ENCODE data around the gene IER5.
"Not testable (repeated sequence)": the region's sequence is repeated elsewhere in the genome, so short reads cannot be mapped to it uniquely, and the experiment has no call there.

Gene IER5

DNA sequence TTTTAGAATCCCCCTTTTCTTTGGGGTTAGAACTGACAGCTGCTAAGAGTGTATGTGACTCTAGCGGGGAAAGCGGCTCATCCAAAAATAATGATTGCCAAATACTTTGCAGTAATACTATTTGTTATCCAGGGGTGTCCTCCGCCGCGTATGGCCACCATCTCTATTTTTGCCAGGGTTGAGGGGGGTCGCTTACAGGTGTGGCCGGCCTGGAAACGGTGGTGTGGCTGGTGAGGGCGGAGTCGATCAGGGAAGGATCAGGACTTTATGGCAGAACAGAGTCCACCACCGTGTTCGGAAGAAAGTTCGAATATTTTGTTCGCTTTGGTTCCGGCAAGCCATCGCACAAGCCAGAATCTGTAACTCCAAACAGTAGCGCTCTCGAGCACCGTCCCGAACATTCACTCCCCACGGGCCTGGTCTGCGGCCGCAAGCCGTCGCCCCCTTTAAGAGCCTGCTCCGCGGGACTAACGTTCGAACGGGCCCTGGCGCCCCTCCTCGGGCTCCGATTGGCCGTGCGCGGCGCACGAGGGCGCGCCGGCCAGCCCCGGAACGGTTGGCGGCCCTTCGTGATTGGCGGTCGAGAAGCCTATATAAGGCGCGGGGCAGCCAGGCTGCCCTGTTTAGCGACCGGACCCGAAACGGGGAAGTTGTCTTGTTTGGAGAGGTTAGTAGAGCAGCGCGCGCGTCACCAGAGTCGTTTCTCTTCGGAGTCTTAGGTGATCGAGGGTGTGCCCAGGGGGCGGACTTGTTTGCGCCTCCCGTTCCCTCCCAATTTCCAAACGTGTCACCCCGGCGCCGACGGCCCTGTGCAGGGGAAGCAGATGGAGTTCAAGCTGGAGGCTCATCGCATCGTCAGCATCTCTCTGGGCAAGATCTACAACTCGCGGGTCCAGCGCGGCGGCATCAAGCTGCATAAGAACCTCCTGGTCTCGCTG, at the start of gene IER5:
IER5 (plus strand) TSS at position 622 of the 938 bp plus-strand sequence; CDS start at position 825, 203 bp downstream.
- peak within 1 kb of the TSS; percentile 78 for H3K4me3 ChIP-seq (ENCODE audit: low read depth, low read length)

DNA sequence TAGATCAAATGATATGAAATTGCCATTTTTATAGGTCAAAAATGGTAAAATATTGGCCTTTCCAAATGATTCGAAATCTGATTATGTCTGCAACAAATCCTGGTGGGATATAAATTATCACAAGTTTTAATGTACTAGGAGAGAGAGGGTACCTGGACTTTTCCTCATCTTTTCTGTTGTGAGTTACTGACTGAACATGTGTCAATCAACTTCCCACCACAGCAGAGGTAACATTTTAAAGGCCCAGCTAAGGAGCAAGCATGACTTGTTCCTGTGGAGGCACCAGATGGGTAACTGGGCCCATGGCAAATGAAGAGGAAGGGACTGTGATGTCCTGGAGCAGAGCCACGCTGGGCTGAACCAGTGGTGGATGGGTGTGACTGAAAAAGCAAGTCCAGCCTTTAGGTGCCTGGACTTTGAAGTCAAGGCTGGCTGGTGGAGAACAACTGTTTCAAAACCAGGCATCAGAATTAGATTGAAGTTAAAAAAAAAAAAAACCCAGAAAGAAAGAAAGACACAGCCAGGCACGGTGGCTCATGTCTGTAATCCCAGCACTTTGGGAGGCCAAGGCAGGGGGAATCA, 48.1 kb upstream of the IER5 start:
- no peak overlapping the region for H3K4me3 ChIP-seq (ENCODE audit: low read depth, low read length)
- DNase-seq (ENCODE audit: low read depth), result no peak

More for the DNA sequence above, at the start of gene IER5:
- peak; percentile 83 for DNase-seq (ENCODE audit: low read depth)

DNA sequence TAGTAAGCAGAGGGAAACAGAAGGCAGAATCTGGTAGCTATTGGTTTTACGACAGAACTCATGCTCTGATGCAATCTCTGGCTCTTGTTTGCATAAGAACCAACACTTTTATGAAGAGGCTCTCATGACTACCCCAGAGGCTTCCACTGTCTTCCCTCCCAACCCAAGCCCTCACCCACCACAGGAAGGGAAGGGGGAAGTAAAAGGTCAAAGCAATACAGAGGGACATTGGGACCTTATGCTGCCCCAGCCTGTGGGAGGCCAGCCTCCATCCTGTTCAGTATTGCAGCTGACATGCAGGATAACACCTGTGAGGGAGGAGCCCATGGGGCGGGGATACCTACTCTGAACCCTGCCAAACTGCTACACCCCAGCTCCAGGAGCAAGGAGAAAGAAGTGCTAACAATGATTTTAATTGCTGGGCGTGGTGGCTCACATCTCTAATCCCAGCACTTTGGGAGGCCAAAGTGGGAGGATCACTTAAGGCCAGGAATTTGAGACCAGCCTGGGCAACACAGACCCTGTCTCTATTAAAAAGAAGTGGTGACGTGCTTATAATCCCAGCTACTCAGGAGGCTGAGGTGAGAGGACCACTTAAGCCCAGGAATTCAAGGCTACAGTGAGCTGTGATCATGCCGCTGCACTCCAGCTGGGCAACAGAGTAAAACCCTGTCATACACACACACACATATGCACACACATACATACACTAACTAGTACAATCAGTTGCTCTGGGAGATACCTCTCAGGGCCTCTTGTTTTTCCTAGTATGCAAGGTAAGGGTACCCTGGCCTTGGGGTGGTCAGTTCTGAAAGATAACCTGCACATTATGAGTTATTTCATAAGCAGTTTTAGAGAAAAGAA, 45.2 kb upstream of the IER5 start:
- H3K4me3 ChIP-seq (ENCODE audit: low read depth, low read length), result no peak overlapping the region
- no peak for DNase-seq (ENCODE audit: low read depth)

DNA sequence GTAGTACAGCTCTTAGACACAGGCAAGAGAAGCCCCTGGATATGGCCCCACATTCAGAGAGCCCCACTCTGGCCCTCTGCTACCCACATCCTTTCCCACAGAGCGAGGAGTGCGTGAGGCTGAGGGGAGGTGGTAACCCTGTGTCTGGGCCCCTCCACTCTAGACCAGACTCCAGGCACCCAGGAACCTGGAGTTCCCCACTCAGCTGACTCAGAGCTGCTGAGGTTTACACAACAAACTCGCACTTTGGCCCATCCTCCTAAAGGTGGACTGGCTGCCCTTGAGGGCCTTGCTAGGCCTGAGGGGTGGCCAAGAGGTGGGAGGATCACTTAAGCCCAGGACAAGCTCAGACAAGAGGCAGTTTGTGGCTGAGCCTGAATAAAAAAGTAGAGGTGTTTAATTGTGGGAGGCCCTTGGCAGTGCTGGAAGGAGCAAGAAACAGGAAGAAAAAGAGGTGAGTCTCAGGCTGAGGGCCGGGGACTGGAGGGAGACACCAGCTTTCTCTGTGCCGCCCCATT, 44.0 kb upstream of the IER5 start:
- no peak for DNase-seq (ENCODE audit: low read depth)
- H3K4me3 ChIP-seq (ENCODE audit: low read depth, low read length), result no peak overlapping the region

DNA sequence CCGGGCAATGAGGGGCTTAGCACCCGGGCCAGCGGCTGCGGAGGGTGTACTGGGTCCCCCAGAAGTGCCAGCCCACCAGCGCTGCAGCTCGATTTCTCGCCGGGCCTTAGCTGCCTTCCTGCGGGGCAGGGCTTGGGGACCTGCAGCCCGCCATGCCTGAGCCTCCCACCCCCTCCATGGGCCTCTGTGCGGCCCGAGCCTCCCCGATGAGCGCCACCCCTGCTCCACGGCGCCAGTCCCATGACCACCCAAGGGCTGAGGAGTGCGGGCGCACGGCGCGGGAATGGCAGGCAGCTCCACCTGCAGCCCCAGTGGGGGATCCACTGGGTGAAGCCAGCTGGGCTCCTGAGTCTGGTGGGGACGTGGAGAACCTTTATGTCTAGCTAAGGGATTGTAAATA, 42.6 kb upstream of the IER5 start:
- not testable (repeated sequence) for DNase-seq (ENCODE audit: low read depth); H3K4me3 ChIP-seq (ENCODE audit: low read depth, low read length)

DNA sequence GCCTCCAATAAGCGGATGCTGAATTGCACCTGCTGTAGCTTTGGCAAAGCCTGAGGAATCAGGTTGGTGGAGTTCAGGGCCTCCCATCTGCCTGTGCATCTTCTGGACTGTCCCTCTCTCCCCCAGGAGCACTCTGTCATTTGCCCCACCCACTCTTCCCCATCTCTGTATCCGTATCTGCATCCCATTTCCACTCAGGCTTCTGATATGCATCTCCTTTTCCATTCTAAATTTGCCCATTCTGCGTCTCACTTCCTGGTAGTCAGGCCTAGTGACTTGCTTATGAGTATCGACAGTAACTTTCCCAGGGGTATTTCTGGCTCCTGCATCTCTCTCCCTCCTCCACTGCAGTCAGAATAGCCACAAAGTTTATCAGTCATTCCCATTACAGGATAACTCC, 39.1 kb upstream of the IER5 start:
- H3K4me3 ChIP-seq (ENCODE audit: low read depth, low read length), result no peak overlapping the region
- DNase-seq (ENCODE audit: low read depth), result no peak

DNA sequence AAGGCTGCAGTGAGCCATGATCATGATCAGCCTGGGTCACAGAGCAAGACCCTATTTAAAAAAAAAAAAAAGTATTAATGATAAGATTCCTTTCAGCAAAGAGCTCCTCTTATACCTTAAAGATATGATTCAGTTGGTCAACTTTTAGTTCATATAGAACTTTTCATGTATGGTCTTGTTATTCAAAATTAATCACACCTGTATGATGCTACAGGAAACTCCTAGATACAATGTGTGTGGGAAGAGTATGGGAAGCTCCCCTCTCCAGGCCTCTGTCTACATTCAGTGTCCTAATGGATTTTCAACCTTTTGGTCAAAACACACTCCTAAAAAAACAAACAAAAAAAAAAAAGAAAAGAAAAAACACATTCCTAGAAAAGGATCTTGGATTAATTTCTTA, 37.6 kb upstream of the IER5 start:
- no peak for DNase-seq (ENCODE audit: low read depth)
- H3K4me3 ChIP-seq (ENCODE audit: low read depth, low read length), result no peak overlapping the region

DNA sequence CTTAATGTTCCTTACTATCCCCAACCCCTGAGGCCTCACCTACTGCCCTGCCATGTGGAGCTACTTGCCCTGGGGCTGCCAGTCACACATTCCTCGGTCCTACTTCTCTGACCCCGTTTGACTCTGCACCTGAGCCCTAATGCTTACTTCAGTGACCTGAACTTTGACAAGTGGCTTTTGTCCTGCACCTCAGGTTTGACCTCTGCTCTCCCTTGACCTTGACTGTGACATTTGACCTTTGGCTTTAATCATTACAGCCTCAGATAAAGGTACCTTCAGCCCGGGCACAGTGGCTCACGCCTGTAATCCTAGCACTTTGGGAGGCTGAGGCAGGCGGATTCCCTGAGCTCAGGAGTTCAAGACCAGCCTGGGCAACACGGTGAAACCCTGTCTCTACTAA, 31.9 kb upstream of the IER5 start:
- no peak overlapping the region for H3K4me3 ChIP-seq (ENCODE audit: low read depth, low read length)
- DNase-seq (ENCODE audit: low read depth), result no peak

DNA sequence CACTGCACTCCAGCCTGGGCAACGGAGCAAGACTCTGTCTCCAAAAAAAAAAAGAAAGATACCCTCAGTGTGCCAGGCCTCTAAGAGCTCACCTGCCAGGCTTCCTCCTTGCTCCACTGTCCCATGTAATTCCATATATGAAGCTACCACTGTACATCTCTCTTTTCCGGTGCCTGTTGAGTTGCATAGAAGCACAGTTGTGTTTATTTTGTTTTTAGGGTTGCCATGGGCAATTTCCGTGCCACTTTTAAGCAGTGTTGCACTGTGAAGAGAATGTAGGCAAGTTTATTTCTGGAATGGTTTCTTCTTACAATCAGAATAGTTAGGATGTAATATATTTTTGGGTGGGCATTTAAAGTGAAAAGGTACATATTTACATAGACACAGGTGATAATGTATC, 31.4 kb upstream of the IER5 start:
- no peak for DNase-seq (ENCODE audit: low read depth)
- no peak overlapping the region for H3K4me3 ChIP-seq (ENCODE audit: low read depth, low read length)

DNA sequence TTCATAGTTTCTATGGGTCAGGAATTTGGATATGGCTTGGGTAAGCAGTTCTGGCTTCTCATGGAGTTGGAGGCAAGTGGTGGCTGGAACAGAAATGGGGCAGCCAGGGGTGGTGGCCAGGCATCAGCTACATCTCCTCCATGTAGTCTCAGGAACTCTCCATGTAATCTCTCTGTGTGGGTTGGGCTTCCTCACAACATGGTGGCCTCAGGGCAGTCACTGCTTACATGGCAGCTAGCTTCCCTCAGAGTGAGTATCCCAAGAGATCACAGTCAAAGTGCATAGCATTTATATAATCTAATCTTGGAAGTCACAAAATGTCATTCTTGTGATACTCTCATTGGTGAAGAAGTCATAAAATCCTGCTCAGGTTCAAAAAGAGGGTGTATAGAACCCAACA, 29.1 kb upstream of the IER5 start:
- no peak overlapping the region for H3K4me3 ChIP-seq (ENCODE audit: low read depth, low read length)
- no peak for DNase-seq (ENCODE audit: low read depth)

DNA sequence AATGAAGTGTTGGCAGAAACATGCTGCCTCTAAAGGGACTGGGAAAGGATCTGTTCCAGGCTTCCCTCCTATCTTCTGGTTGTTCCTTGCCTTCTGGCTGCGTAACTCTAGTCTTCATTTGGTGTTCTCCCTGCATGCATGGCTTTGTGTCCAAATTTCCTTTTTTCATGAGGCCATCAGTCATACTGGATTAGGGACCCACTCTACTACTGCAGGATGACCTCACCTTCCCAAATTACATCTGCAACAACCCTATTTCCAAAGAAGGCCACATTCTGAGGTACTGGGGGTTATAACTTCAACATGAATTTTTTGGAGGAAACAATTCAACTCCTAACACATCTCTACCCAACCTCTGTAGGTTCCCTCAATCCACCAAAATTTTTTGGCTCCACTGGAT, 28.4 kb upstream of the IER5 start:
- no peak for DNase-seq (ENCODE audit: low read depth)
- no peak overlapping the region for H3K4me3 ChIP-seq (ENCODE audit: low read depth, low read length)

DNA sequence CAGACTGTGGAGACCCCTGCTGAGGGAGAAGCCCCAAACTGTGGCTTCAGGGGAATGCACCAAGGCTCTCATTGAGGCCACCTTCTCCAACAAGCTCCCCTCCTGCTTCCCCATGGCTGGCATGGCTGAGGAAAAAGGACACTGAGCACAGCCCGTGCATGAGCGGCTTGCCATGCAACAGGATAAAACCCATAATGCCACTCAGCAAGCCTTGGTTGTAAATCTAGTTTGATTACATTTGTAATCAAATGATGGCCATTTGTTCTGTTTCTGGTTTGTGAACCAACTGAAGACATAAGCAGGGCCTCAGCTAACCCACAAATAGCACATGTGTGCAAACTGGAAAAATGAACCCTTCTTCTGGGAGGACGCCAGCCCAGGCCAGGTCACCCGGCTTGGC, 27.6 kb upstream of the IER5 start:
- not testable (repeated sequence) for DNase-seq (ENCODE audit: low read depth); H3K4me3 ChIP-seq (ENCODE audit: low read depth, low read length)

DNA sequence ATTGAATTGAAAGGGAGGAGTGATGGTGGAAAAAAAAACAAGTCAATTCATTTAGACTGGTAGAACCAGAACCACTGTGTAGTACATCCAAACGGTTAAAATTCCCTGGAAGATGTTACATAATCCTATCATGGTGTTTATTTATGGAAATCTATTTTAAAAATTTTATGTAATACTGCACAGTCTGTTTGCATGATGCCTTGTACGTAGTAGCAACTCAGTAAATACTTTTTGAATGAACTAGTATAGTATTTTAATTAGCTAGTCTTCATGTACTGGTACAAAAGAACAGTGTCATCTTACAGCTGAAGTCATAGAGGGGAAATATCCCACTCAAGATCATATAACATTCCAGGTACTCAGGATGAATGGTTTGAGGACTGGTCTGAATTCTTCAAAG, 27.0 kb upstream of the IER5 start:
- no peak for DNase-seq (ENCODE audit: low read depth)
- H3K4me3 ChIP-seq (ENCODE audit: low read depth, low read length), result no peak overlapping the region

DNA sequence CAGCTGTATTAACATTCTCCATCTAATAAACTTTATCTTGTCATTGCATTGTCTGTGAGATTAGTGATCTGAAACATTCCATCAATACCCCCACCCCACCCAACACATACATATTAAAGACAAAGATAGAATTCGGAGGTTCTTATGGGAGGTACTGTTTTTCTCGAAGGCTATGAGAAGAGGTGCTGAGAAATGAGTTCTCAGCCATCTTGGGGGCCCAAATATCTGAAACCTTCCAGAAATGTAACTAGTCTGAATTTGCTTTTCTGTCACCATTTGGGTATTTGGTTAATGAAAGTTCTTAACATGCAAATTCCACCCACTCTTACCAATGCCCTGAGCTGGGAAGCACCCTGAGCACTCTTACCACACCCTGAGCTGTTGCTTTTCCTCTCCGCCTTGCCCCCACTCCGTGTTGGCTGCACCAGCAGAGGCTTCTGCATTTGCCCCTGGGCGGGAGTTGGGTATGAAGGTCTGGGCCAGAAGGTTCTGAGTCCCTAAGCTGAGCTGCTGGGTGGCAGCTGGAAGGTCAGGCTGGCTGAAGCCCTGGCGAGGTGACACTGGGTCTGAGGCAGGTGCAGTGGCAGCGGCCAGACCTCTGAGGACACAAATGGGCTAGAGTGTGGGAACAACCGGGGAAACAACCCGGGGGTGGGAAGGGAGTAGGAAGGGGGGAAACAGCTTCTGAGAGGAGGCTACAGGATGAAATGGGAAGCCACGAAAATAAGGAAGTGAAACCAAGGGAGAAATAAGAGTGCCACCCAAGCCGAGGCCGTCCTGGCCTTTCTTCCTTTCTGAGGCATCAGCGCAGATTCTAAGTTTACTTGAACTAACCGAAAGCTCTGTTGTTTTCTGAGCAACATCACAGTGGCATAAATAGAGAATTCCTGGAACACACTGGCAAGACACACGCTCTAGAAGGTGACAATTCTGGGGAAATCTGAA, 26.3 kb upstream of the IER5 start:
- no peak overlapping the region for H3K4me3 ChIP-seq (ENCODE audit: low read depth, low read length)
- no peak for DNase-seq (ENCODE audit: low read depth)

DNA sequence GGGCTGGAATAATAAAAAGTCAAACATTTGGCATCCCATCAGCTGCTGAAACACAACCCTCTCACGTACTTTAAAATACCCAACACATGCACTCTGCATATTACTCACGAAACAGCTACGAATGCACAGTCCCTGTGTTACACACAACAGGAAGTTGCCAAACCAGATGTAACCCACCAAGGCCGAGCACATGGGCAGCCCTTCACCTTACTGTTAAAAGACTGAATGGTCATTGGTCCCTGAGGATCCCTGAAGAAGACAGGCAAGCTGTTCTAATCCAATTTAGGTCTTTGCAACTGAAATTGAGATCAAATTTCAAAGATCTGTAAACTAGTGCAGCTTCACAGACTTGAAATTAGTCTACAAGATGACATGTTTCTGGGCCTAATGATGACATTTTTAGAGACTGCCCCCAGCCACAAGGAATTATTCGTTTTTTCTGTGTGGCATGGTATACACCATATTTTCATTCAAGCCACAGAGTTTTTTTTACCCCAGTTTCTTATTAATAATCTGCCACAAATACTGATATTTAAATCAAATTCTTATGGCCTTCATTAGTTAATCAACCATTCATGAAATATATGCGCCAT, 25.6 kb upstream of the IER5 start:
- no peak overlapping the region for H3K4me3 ChIP-seq (ENCODE audit: low read depth, low read length)
- DNase-seq (ENCODE audit: low read depth), result peak; percentile 57

DNA sequence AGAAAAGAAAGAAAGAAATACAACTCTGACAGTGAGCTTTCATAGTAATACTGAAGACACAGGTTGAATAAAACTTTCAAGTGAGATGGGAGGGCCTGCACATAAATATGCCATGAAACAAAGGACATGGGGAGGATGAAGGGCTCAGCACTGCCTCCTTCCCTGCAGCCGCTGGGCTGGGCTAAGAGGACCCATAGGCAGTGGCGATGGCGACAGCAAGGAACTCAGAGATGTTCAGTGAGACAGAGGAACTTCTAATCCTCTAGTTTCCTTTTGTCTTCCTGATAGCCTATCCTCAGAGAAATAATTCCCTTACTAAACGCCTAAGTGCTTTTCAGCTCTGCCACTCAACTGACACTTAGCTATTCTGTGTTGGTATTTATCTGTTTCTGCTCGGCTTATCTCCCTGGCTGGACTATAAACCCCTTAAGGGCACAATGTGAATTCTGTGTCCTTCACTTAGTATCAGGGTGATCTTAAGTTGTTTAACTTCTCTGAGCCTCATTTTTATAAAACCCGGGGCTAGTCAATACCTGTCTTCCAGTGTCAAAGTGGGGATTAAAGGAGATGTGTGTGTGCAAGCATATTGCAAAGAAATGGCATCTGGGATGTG, 24.4 kb upstream of the IER5 start:
- DNase-seq (ENCODE audit: low read depth), result no peak
- no peak overlapping the region for H3K4me3 ChIP-seq (ENCODE audit: low read depth, low read length)

DNA sequence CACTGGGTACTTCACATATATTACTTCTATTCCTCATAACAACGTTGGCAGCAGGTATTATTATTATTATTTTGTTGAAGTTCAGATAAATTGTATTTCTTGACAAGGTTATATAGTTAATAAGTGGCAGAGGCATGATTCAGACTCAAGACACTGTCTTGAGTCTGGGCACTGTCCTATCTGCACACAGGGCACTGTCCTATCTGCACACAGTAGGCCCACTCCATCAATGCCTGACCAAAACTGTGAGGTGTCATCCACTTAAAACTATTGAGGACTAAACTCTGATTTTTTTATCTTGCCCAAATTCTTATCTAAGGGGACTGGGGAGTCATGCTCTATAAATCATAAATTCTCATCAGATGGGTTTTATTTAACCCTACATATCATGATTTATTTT, 23.8 kb upstream of the IER5 start:
- no peak for DNase-seq (ENCODE audit: low read depth)
- no peak overlapping the region for H3K4me3 ChIP-seq (ENCODE audit: low read depth, low read length)

DNA sequence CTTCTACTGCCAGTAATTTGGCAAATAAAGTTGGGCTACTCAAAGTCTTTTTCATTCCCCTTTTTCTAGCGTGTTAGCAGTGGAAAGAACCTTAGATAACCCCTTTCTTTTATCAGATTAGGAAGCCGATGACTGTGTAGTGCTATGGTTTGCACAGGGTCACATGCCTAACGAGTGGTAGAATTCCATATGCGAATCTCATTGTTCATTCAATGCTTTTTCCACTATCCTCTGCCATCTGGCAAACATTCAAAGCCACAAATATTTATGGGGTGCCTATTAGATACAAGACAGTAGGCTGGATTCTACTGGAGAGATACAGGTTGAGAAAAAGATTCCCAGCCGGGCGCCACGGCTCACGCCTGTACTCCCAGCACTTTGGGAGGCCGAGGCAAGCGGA, 14.9 kb upstream of the IER5 start:
- no peak overlapping the region for H3K4me3 ChIP-seq (ENCODE audit: low read depth, low read length)
- DNase-seq (ENCODE audit: low read depth), result no peak

Measured in skeletal muscle cell (primary cell).